ENCODE data around the gene ANKDD1B. TPM values are rescaled to one million over a fixed set of nuclear protein-coding genes. Genes with fewer than 3 reads are reported as not detected.

ANKDD1B gene
- total RNA-seq, 1 experiment from 2014 or later: 0.84 TPM

GRCh38 chr5:75712091-75712490 is 100.8 kb downstream of the ANKDD1B start:
- Histone ChIP-seq H2AFZ (ENCODE audit: low read depth, low read length, poor library complexity, severe bottlenecking) (no peak overlapping the region), H3K4me3 (replicated peaks in 1 of 2; ENCODE audit: low read depth in 1 of 2, low read length in 2 of 2) (no peak overlapping the region), H4K20me1 (ENCODE audit: insufficient read depth) (no peaks in the 10 kb centered on the region), H3K79me2 (ENCODE audit: insufficient read depth, low read length) (peaks cover 83% of the 10 kb centered on the region), H3K27me3 (ENCODE audit: insufficient read depth, low read length) (no peaks in the 10 kb centered on the region), H3K4me1 (ENCODE audit: control insufficient read depth in 1 of 2, insufficient read depth in 2 of 2, low read length in 2 of 2) (peaks cover 7 to 16% of the 10 kb centered on the region in 2 experiments), H3K9ac (ENCODE audit: low read length) (no peak overlapping the region), H3K9me2 (ENCODE audit: insufficient read depth) (no peaks in the 10 kb centered on the region), H3K27ac (ENCODE audit: low read depth, low read length) (no peak overlapping the region), H3K9me3 (ENCODE audit: control insufficient read depth in 1 of 2, insufficient read depth in 1 of 2, low read depth in 1 of 2, low read length in 2 of 2) (no peaks in the 10 kb centered on the region), H3K36me3 (ENCODE audit: control insufficient read depth in 1 of 2, insufficient read depth in 2 of 2, low read length in 2 of 2) (peaks cover 0 to 11% of the 10 kb centered on the region in 2 experiments; a peak in 3 of 4 replicates), H3K4me2 (ENCODE audit: low read length) (no peak overlapping the region)
- intact Hi-C loops (cut with micrococcal nuclease): no loop called here
- ATAC-seq (no peak), DNase-seq (ENCODE audit: low read depth, low spot score) (no peak)
- ChIA-PET CTCF (no interaction called here), RAD21 (ENCODE audit: low non-redundant PET in 1 of 2, low total read pairs in 2 of 2, uncharacterized antibody in 2 of 2, unreplicated experiment in 2 of 2) (no interaction called here), POLR2A (no interaction called here)
- BruUV-seq (replicated peaks): no TSS peak
- TF ChIP-seq MAX (IDR thresholded peaks at IDR 0.05): no peak

GRCh38 chr5:75716715-75717081 is 105.4 kb downstream of the ANKDD1B start:
- Histone ChIP-seq H3K4me3 (replicated peaks in 1 of 2; ENCODE audit: low read depth in 1 of 2, low read length in 2 of 2) (peak overlapping the region; percentile 75 to 94), H4K20me1 (ENCODE audit: insufficient read depth) (no peaks in the 10 kb centered on the region), H3K36me3 (ENCODE audit: control insufficient read depth in 1 of 2, insufficient read depth in 2 of 2, low read length in 2 of 2) (0 out of 4 replicates have a peak, but pooled peaks cover 0 to 5% of the 10 kb centered on the region in 2 experiments), H3K27me3 (ENCODE audit: insufficient read depth, low read length) (no peaks in the 10 kb centered on the region), H3K4me1 (ENCODE audit: control insufficient read depth in 1 of 2, insufficient read depth in 2 of 2, low read length in 2 of 2) (peaks cover 7 to 8% of the 10 kb centered on the region in 2 experiments), H3K9me2 (ENCODE audit: insufficient read depth) (no peaks in the 10 kb centered on the region), H3K4me2 (ENCODE audit: low read length) (peak overlapping the region; percentile 86), H3K9ac (ENCODE audit: low read length) (peak overlapping the region; percentile 79), H3K9me3 (ENCODE audit: control insufficient read depth in 1 of 2, insufficient read depth in 1 of 2, low read depth in 1 of 2, low read length in 2 of 2) (no peaks in the 10 kb centered on the region), H2AFZ (ENCODE audit: low read depth, low read length, poor library complexity, severe bottlenecking) (no peak overlapping the region), H3K79me2 (ENCODE audit: insufficient read depth, low read length) (peaks cover 52% of the 10 kb centered on the region), H3K27ac (ENCODE audit: low read depth, low read length) (peak overlapping the region; percentile 78)
- DNase-seq (ENCODE audit: low read depth, low spot score) (no peak), ATAC-seq (peak; percentile 23)
- BruUV-seq (replicated peaks): TSS peak; percentile 63
- intact Hi-C loops (cut with micrococcal nuclease): no loop called here
- no peak for TF ChIP-seq POLR2A (IDR thresholded peaks at IDR 0.05; ENCODE audit: borderline replicate concordance, extremely low read depth, insufficient read depth, insufficient read length)
- TF ChIP-seq ZFX (IDR thresholded peaks at IDR 0.05): peak; percentile 37; the same call in 1 of the 2 replicates
- ChIA-PET POLR2A (interaction anchor here (1.2 kb wide), 2 partner anchors 380 to 666 kb away, joined by 3 read pairs; partner anchors contain the start of gene HMGCR), RAD21 (ENCODE audit: low non-redundant PET in 1 of 2, low total read pairs in 2 of 2, uncharacterized antibody in 2 of 2, unreplicated experiment in 2 of 2) (no interaction called here), CTCF (no interaction called here)

Measured in HCT116 (cell line).